ENCODE measurements around the gene RET. TPM values are rescaled to one million over a fixed set of nuclear protein-coding genes. Genes with fewer than 3 reads are reported as not detected.

RET gene
- total and polyA plus RNA-seq, 2 of the 13 experiments (the other 11 are each of a cell fraction or from before 2014, with no cell fraction given) = 0.02 TPM; not detected in 1

DNA sequence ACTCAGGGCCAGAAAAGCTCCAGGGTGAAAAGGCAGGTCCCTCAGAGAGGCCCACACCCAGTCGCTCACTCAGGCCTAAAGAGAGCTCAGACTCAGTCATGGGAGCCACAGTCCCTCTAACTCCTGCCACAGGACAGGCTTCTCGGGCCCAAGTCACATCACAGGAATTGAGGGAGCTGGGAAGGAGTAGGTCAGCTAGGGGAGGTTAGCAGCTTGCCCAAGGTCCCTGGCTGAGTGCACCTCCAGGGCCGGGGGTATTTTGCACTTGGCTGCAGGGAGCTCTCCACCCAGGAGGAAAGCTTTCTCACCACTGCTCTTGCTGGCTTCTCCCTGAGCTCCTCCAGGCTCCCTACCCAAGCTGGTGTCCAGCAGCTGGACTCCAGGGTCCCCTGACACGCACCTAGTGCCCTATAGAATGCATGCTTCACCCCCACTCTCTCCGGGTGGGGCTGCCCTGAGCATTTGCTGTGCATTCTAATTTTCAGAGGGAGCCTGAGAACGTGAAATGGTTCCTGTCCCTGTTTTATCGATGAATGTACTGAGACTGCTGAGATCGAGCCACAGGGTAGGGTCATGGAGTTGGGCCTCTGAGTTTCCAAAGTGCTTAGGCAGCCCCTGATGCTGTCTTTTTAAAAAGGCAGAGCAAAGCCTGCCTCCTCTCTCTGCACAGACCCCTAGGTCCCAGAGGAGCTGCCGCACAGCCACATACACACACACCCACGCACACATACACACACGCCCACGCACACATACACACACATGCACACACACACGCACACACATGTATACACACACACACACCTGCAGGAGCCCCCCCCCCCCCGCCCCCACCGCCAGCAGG lies 37.9 kb upstream of the RET start:
- Histone ChIP-seq H2AFZ (ENCODE audit: low read length) (no peak overlapping the region), H3K4me3 (replicated peaks in 1 of 3; ENCODE audit: insufficient read depth in 1 of 3, low read depth in 2 of 3, low read length in 3 of 3) (no peak overlapping the region), H3K4me1 (ENCODE audit: insufficient read depth, low read length) (no peaks in the 10 kb centered on the region), H3K79me2 (ENCODE audit: insufficient read depth, low read length) (no peaks in the 10 kb centered on the region), H3K4me2 (ENCODE audit: low read depth, low read length) (no peak overlapping the region), H3K9me3 (ENCODE audit: low read length) (no peaks in the 10 kb centered on the region), H3K27ac (ENCODE audit: extremely low read length, insufficient read depth, low read length) (no peak overlapping the region), H3K9ac (ENCODE audit: insufficient read depth, low read depth, low read length) (no peak overlapping the region), H3K36me3 (replicated peaks in 1 of 2; ENCODE audit: control insufficient read depth in 1 of 2, insufficient read depth in 2 of 2, low read length in 2 of 2) (no peaks in the 10 kb centered on the region), H3K27me3 (ENCODE audit: control insufficient read depth in 1 of 2, insufficient read depth in 2 of 2, low read length in 2 of 2) (peaks cover 1 to 10% of the 10 kb centered on the region in 2 experiments; a peak in 3 of 5 replicates), H4K20me1 (ENCODE audit: insufficient read depth, low read length) (no peaks in the 10 kb centered on the region)
- FAIRE-seq (no peak), ATAC-seq (no peak), DNase-seq (ENCODE audit: low spot score) (no peak)
- BruUV-seq (replicated peaks) = no TSS peak
- WGBS (ENCODE audit: low lambda C conversion rate) = 24% methylated on average over 10 of the region's 15 CpGs
- intact Hi-C loops (cut with micrococcal nuclease; ENCODE audit: unreplicated experiment) = no loop called here
- POLR2A ChIA-PET = no interaction called here
- CTCF ChIA-PET (ENCODE audit: low intra/inter-chr PET ratio, low total read pairs) = no interaction called here
- in situ Hi-C loops (cut with HindIII; ENCODE audit: extremely low pct_ligation_motif_present, low pct_unique_long_range_greater_than_20kb) = no loop called here
- no peak for TF ChIP-seq SP4 (CRISPR knock-in tag; IDR thresholded peaks at IDR 0.05)
- TF ChIP-seq ZNF317 (CRISPR knock-in tag; IDR thresholded peaks at IDR 0.05) = no peak
- no peak for TF ChIP-seq ZFP90 (CRISPR knock-in tag; IDR thresholded peaks at IDR 0.05; ENCODE audit: borderline replicate concordance)
- no peak for TF ChIP-seq ZNF816 (CRISPR knock-in tag; IDR thresholded peaks at IDR 0.05; ENCODE audit: borderline replicate concordance)
- no peak for TF ChIP-seq ZMAT3 (CRISPR knock-in tag; conservative IDR thresholded peaks at IDR 0.05)
- TF ChIP-seq ZNF549 (CRISPR knock-in tag; IDR thresholded peaks at IDR 0.05) = no peak
- no peak for TF ChIP-seq EHMT2 (IDR thresholded peaks at IDR 0.05; ENCODE audit: borderline replicate concordance, low read depth, low read length)
- TF ChIP-seq POLR2A (IDR thresholded peaks at IDR 0.05; ENCODE audit: insufficient read depth in 1 of 2, low read depth in 2 of 2, low read length in 2 of 2) = no peak
- no peak for TF ChIP-seq TARDBP (CRISPR knock-in tag; IDR thresholded peaks at IDR 0.05)
- TF ChIP-seq ZNF12 (CRISPR knock-in tag; IDR thresholded peaks at IDR 0.05) = no peak
- TF ChIP-seq, protein P1, sequence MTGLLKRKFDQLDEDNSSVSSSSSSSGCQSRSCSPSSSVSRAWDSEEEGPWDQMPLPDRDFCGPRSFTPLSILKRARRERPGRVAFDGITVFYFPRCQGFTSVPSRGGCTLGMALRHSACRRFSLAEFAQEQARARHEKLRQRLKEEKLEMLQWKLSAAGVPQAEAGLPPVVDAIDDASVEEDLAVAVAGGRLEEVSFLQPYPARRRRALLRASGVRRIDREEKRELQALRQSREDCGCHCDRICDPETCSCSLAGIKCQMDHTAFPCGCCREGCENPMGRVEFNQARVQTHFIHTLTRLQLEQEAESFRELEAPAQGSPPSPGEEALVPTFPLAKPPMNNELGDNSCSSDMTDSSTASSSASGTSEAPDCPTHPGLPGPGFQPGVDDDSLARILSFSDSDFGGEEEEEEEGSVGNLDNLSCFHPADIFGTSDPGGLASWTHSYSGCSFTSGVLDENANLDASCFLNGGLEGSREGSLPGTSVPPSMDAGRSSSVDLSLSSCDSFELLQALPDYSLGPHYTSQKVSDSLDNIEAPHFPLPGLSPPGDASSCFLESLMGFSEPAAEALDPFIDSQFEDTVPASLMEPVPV (CRISPR knock-in tag; IDR thresholded peaks at IDR 0.05) = no peak
- no peak for TF ChIP-seq PITX1 (CRISPR knock-in tag; IDR thresholded peaks at IDR 0.05)
- TF ChIP-seq ZNF607 (CRISPR knock-in tag; IDR thresholded peaks at IDR 0.05; ENCODE audit: borderline replicate concordance) = no peak
- TF ChIP-seq IRF1 (CRISPR knock-in tag; IDR thresholded peaks at IDR 0.05; ENCODE audit: low read depth) = no peak
- TF ChIP-seq ZNF431 (CRISPR knock-in tag; IDR thresholded peaks at IDR 0.05; ENCODE audit: borderline replicate concordance, low read depth) = no peak
- TF ChIP-seq FOXC1 (CRISPR knock-in tag; IDR thresholded peaks at IDR 0.05; ENCODE audit: borderline replicate concordance) = no peak
- TF ChIP-seq, protein P2, sequence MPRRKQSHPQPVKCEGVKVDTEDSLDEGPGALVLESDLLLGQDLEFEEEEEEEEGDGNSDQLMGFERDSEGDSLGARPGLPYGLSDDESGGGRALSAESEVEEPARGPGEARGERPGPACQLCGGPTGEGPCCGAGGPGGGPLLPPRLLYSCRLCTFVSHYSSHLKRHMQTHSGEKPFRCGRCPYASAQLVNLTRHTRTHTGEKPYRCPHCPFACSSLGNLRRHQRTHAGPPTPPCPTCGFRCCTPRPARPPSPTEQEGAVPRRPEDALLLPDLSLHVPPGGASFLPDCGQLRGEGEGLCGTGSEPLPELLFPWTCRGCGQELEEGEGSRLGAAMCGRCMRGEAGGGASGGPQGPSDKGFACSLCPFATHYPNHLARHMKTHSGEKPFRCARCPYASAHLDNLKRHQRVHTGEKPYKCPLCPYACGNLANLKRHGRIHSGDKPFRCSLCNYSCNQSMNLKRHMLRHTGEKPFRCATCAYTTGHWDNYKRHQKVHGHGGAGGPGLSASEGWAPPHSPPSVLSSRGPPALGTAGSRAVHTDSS (CRISPR knock-in tag; conservative IDR thresholded peaks at IDR 0.05) = no peak
- TF ChIP-seq ZNF598 (CRISPR knock-in tag; IDR thresholded peaks at IDR 0.05; ENCODE audit: borderline replicate concordance) = no peak
- no peak for TF ChIP-seq ZNF772 (CRISPR knock-in tag; IDR thresholded peaks at IDR 0.05)

Measured in HepG2 (cell line).